Measurements from ENCODE around the gene EXOC3L4.

The EXOC3L4 gene

DNA sequence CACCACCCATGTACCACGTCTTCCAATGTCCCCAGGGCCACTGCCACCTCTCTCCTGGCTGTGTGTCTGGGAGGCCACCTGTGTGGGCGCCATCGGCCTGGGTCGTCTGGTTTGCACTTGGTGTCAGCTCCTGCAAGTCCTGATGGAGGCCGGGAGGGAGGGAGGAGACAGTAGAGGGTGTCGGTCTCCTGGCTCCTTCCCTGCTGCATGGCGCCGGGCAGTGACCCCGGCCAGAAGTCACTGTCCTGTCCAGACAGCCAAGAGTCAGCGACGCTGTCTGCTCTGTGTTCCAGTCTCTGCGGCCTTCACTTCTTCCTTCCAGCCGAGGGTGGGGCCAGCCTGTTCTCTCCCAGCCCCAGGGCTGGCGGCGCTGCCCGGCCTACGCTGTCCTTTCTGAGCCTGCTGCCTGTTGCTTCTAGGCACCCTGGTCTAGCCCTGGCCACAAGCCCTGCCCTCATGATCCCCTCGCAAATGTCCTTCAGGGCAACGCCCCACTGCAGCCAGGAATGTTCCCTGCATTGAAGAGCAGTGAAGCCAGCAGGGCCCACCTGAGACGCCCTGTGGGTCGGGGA lies 23.5 kb upstream of the EXOC3L4 start:
- DNase-seq, result no peak

DNA sequence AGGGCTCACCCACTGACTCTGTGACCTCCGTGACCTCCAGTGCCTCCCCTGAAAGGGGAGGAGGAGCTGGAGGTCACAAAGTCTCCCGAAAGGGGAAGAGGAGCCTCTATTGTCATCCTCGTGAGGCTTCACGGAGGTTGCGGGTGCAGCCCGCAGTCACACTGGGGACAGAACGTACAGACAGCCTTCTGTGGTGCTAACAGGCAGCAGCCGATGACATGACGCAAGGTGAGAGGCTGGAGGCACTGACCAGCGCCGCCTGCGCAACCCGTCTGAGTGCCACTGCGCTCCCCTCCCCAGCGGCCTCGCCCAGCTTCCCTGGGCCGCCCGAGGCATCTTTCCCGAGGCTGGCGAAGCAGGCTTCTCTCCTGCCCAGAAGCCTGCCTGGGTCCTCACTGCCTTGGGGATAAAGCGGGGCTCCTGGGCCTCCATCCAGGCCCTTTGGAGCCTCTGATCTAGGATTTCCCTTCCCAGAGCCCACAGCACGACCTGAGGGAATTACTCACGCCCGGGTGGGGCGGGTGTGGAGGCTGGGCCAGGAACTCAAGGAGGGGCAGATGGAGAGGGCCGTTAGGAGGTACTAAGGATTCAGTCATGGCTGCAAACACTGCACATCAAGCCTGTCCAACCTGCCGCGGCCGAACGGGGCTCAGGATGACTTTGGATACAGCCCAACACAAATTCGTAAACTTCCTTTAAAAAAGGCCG lies 22.8 kb upstream of the EXOC3L4 start:
- DNase-seq, result peak in 3 of 4 experiments; percentile 34 to 59 (median 49)

DNA sequence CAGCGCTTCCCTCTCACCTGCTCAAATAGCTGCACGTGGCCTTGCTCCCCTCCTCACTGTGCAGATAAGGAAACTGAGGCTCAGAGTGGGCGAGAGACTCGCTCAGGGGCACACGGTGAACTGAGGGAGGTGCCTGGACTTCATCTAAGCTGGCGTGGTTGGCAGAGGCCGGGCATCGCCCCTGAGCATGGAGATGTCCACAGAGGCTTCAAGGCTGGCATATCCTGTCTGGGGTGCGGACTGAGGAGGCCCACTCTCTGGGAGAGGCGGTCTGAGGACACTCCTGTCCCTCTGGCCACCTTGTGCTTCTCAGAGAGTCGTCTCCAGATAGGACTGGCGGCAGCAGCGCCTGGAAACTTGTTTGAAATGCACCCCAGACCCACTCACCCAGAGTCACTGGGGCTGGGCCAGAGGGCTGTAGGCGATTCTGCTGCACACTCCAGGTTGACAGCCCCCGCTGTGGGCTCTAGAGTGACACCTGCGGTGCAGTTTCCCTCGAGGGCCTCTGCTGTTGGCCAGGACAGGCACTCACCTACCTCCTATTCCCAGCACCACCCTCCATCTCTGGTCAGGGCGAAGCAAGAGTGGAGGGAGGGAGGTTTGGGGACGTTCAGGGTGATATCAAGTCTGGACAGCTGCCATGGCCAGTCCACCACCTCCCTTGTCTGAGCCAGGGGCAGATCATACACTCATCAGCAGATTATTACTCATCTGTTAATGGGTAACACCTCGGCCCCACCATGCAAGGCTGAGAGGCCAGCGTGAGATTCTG lies 21.7 kb upstream of the EXOC3L4 start:
- peak in 3 of 4 experiments; percentile 28 to 50 (median 34) for DNase-seq

DNA sequence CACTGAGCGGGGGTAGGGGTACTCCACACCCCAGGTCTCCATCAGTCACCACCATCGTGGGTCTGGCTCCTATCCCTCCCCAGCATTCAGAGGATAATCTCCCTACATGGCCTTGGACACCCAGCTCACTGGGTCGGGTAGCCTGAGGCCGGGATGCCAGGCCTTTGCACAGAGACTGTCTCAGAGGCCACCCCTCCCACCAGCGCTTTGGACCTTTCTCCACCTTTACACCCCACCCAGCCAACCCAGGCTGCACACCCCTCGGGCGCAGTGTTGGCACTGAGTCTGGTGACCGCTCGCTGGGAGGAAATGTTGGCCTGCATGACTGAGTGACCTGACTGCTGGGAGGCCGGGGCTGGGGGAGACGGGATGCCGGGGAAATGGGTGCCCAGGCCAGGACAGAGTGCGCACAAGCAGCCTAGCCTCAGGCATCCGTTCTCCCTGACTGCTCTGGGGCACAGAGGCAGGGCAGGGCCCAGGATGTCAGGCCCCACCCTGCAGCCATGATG lies 21.1 kb upstream of the EXOC3L4 start:
- no peak for DNase-seq

DNA sequence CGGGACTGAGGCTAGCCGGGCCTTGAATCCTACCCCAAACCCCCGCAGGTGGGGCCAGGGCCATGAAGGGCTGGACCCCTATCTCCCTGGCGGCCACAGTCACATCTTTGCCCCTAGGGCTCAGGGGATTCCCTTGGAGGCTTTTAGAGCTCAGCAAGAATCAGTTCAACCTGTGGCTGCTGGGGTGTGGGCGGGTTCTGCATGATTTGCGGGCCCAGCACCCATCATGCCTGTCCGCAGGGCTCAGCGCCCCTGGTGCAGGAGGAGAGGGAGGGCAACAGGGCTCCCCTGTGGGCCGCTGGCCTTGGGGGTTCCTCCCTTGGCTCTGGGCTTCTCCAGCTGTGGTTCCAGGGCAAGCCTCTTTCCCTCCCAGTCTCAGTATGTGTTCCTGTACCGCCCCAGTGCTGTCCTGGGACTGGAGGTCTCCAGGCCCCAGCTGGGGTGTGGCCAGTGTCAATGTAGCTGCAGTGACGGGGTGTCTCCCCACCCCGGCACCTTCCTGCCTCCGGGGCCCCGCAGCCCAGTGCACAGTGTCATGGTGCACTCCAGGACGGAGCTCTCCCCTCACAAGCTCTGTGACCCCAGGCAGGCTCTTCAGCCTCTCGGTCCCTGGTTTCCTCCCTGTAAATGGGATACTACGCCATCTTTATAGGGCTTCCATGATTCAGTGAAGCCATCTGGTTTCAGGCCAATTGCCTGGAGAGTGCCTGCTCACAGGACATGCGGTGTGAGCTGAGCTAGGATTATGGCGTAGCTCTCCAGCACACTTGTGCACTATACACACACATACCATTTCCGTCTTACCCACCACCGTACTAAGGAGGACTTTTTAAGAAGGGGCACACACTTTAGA lies 20.4 kb upstream of the EXOC3L4 start:
- DNase-seq, result no peak

DNA sequence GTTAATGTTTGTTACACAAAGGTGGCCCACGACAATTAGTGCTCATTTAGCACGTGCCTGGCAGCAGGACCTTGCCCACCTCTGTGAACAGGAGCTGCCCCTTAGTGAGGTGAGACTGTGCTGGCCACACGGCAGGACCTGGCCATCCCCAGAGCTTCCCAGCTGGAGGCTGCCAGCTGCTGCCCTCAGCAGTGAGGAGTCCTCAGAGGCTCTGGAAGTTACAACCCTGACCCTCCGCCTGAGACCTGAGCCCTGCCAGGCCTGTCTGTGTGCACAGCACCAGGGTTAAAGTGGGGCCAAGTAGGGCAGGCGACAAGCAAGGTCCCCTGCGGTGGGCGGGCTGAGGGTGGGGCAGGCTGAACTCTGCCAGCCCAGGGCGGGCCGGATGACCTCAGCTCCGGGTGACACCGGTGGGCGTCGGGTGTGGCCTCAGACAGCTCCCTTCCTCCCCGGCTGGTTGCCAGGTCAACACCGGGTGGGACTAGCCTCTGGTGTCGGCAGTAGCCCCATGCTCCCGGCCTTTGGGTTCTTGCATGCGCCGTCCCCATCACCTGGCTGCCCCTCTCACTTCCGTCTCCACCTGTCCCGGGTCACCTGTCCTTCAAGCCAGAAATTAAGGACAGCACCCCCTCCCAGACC lies 19.7 kb upstream of the EXOC3L4 start:
- DNase-seq, result peak; percentile 90 to 96 (median 94)

DNA sequence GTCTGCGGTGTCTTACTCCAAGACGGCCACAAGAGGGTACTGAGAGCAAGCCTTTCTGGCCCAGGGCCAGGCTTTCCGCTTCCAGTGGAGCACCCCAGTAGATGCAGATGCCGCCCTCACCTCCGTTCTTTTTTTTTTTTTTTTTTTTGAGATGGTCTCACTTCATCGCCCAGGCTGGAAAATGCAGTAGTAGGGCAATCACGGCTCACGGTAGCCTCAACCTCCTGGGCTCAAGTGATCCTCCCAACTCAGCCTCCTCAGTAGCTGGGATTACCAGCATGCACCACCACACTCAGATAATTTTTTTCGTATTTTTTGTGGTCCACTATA lies 16.1 kb upstream of the EXOC3L4 start:
- DNase-seq, result peak; percentile 85 to 93 (median 90)

DNA sequence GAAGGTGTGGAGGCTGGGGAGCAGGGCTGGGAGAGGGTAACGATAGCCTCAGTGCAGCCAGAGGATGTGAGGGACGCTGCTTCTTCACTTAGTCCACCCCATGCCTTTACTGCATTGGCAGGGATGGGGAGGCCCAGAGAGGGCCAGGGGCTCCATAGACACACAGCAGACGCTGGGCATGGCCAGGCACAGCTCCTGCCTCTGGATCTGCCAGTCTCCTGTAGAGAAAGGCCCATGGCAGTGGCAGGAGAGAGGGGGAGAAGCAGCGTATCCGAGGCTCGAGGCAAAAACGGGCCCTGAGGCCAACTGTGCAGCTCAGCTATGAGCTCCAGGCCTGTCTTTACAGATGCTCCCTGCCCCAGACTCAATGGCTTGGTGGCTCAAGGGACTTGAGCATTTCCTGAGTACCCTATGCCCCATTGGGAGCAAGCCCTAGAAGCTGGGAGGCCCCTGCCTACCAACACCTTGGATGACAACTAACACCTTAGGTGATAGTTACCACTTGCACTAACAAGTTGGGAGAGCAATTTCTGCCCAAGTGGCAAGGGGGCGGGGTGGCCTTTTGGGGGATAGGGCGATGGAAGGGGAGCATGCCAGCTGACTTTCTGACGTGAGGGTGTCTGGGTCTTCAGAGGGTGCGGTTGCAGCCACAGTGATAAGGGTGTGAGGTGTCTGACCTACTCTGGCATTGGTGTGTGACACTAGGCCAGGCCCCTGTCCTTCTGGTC lies 15.5 kb upstream of the EXOC3L4 start:
- no peak for DNase-seq

DNA sequence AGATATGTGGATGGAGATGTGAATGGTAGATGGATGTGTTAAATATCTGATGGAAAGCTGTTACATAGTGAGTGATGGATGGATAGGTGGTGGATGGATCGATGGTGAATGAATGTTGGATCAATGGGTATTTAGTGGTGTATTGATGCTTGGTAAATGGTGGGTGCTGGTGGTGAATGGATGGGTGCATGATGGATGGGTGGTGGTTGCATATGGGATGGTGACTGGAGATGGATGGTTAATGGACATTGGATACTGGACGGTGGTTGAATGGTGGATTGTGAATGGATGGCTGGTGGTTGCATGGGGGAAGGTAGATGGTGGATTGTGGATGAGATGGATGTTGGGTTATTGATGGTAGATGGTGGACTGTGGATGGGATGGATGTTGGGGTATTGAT lies 12.6 kb upstream of the EXOC3L4 start:
- DNase-seq, result no peak

DNA sequence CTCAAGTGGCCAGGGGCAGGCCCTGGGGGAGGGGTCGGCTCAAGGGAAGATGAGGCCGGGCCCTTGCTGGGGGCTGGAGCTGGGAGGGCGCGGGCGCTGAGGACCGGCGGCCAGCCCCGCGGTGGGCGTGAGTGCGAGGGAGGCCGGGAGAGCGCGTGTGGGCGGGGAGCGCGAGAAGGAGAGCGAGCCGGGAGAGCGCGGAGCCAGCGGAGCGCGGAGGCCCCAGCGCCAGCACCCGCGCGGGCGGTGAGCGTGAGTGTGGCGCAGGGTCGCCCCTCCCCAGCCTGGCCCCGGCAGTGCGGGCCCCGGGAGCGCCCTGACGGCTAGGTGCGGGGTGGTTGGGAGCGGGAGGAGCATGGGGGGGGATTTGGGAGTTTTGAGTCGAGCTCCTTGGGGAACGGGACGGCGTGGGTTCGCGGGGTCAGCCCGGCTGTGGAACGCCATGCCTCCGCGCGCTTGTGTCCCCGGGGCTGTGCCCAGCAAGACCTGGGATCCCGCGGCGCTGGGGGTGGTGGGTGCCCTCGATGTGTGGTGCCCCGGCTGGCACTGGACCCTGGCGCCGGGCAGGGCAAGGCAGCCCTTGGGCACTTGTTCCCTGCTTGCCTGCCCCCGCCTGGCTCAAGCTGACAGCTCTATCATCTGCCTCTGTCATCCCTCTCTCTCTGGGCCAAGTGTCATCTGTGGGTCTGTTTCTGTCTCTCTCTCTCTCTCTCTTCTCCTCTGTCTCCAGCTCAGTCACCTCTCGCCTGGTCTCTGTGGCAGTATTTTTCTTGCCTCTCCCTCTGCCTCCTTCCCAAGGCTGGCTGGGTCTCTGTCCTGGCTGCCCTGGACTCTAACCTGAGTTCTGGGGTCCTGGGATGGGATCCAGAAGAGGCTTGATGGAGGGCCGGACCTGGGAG lies 10.3 kb upstream of the EXOC3L4 start, which contains the start of gene LBHD2:
LBHD2 (plus strand) TSS at position 190 of the 899 bp plus-strand sequence. CDS start 1,803 bp downstream, outside the sequence.
- peak in 1 of 4 experiments; percentile 50 for DNase-seq

DNA sequence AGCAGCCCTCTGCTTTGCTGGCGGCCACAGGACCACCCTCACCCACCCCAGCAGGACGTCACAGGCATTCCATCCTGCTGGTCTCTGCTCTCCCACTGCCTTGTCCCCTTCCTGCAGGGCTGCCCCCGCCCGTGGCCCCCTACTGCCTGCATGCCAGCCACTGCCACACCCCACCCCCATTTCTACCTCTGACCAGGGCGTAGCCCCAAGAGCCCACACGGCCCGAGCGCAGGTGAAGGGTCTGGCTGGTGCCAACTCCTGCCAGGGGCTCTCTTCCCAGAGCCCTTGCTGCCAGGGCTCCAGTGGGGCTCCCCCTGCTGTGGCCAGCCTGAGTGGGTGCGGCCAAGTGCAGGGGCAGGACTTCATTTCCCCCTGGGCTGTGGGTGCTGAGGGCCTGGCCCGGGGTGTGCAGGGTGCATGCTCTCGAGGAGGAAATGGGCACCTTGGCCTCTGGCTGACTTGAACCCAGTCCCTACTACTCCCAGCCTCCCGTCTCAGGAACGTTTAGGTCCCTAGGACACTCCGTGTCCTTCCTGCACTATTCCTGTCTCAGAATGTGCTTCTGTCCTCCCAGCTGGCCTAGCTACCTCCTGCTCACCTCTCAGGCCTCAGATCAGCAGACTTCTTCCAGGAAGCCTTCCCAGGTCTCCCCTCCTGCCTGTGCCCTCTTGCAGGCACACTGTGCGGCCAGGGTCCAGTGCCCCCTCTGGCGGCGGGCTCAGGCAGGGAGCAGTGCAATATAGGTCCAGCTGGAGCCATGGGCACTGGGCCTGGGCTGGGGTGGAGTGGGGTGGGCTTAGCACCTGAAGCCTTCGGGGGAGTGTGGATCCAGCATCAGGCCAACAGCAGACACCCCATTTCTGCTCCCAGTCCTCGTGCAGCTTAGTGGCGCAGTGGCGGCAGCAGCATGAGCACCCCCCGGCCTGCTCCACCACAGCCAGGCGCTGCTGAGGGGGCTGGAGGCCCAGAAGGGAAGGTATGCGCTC lies 9.1 kb upstream of the EXOC3L4 start:
- DNase-seq, result no peak

DNA sequence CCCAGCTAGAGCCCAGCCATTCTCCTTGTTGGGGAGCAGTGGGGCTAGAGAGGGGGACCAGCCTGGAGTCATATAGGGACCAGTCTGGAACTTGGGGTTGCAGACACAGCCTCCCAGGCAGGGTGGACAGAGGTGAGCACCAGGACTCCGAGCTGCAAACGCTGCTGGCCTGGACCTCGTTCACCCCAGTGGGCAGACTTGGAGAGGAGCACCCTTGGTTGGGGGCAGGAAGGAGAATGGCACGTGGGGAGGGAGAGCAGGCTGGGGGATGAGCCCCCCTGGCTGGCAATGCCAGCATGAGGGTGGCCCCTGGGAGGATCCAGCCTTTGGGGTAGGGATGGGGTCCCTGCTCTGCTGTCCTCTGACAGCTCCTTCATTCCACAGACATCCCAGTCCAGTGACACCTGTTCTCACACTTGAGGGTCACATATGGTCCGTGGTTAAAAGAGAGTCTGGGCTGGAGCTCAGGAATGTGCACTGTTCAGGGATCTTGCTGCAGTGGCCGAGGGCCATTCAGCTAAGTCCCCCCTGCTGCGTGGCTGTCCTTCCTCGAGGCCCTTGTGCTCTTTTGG lies 7.7 kb upstream of the EXOC3L4 start:
- no peak for DNase-seq

DNA sequence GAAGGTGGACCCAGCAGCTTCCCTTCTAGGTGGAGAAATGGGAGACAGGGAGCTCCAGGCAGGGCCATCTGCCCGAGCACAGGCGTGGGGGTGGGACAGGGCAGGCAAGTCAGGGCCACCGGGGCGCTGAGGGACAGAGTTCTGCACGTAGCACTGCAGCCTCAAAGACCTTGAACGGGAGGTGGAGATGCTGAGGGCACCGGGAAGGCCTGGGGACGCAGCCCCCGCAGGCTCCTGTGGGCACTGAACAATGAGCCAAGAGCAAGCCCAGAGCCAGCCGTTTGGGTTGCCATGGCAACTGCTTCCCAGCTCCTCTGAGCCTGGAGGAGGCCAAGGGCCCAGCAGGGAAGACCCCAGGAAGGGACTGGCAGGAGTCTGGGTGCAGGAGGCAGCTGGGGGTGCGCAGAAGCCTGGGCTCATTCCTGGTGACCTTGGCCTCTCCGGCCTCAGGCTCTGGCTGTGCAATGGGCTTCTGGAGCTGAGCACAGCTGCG lies 7.1 kb upstream of the EXOC3L4 start:
- DNase-seq, result no peak

DNA sequence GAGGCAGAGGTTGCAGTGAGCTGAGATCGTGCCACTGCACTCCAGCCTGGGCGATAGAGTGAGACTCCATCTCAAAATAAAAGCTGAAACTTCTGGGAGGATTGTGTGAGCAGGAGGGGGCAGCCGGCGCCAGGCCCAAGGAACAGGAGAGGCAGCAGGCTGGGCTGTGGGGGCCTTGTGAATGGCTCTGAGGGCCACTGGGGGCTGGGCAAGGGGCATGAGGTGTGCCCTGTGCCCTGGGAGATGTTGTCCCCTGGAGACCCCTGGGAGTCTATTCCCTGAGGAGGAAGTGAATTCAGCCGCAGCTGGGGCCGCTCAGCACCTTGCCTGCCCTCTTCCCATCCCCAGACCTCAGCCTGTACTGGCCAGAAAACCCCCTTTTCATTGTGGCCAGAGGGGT lies 5.6 kb upstream of the EXOC3L4 start:
- no peak for DNase-seq

DNA sequence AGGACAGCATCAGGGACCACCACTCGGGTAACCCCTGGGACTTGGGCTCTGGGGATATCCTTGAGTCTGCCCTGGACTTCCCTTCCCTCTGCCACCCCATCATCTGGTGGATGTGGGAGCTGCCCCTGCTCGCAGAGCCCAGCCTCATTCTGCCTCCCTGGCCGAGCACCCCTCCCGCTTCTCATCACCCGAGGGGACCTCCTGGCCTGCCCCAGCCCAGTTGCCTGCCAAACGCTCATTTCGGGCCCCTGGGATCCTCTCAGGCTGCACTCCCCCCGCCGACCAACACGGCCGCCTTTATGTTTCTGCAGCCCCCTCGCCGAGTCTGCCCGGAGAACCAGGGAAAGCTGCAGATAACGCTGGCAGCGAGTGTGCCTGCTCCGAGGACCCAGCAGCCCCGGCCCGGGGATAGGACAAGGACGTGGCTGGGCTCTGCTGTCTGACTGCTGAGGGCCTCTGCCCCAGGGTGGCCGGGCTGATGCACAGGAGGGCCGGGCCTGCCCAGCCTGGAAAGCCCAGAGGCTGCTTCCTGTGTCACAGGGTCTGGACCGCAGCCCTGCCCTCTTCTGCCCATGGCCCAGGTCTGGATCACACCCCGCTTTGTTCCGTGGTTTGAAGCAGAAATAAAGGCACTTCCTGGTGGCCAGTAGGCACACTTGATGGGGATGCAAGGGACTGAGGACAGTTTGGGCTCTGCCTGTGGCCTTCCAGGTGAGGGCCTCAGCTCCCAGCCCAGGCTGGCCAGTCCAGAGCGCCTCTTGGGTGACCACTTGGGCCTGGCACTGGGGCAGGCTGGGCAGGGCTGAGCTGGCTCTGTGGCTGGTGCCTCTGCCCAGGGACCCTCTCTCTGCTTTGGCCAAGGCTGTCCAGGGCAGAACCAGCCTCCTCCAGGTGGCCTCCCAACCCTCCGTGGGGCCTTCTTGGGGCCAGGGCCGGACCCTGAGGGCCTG lies 4.9 kb upstream of the EXOC3L4 start:
- peak in 1 of 4 experiments; percentile 6 for DNase-seq

DNA sequence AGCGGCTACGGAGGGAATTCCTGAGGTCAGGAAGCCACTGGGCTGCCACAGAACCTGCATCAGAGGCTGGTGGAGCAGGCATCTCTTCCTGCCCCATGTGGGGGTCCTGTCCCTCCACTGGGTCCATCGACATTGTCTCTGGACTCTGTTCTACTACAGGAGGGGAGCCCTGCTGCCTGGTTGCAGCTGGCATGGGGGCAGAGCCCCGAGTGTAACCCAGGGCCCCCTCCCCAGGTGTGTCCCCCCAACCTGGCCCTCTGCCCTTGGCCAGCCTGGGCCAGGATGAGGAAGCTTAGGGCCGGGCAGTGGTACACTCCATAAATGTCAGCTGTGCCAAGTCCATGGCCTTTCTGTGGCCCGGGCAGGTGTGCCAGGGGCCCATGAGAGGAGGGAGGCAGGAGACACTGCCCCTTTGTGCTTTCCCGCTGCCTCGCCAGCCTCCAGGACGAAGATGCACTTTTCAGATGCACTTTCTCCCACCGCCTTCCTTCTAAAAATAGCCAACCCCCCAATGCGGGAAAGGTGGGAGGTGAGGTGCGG lies 4.0 kb upstream of the EXOC3L4 start:
- no peak for DNase-seq
